Neural cell (in vitro differentiated cells): Measurements from ENCODE around the gene IRX1. TPM values are rescaled to one million over a fixed set of nuclear protein-coding genes. Genes with fewer than 3 reads are reported as not detected.

ENCODE experiments used
- H2AFZ ChIP-seq: fragments of 200-600, 300-800 bp; sonication (generic), shearing (Covaris generic); 2 replicates; pipeline ENCODE4 v1.6.0; 2014; ENCODE audit warnings: low read depth, mild to moderate bottlenecking, antibody characterized with exemption, low read length, moderate library complexity
- H3F3A ChIP-seq: fragments of 200-600 bp; shearing (Covaris generic); 2 replicates; pipeline ENCODE4 v1.6.1; 2016; ENCODE audit warnings: mild to moderate bottlenecking, moderate library complexity, mixed read lengths, antibody characterized with exemption, low read length; ENCODE audit not compliant: insufficient read depth, poor library complexity, severe bottlenecking
- H3K27ac ChIP-seq: fragments of 200-600, 300-800 bp; sonication (generic), shearing (Covaris generic); 2 replicates; pipeline ENCODE4 v1.5.1; 2014; ENCODE audit warnings: mild to moderate bottlenecking, low read length, moderate library complexity
- H3K27me3 ChIP-seq: fragments of 300-800, 200-600 bp; sonication (generic), shearing (Covaris generic); 2 replicates; pipeline ENCODE4 v1.6.0; 2014; ENCODE audit warnings: mild to moderate bottlenecking, low read depth, low read length, moderate library complexity; ENCODE audit not compliant: insufficient read depth
- H3K36me3 ChIP-seq: fragments of 300-800, 200-600 bp; sonication (generic), shearing (Covaris generic); 2 replicates; pipeline ENCODE4 v1.5.1; 2014; ENCODE audit warnings: mild to moderate bottlenecking, antibody characterized with exemption, low read length, moderate library complexity; ENCODE audit not compliant: insufficient read depth
- H3K4me2 ChIP-seq: fragments of 300-800, 200-600 bp; sonication (generic), shearing (Covaris generic); 2 replicates; pipeline ENCODE4 v1.6.0; 2014; ENCODE audit warnings: mild to moderate bottlenecking, low read length
- H3K4me3 ChIP-seq: fragments of 300-800, 200-600 bp; sonication (generic), shearing (Covaris generic); 2 replicates; pipeline ENCODE4 v1.5.1; 2014; ENCODE audit warnings: mild to moderate bottlenecking, low read length, moderate library complexity
- H3K79me2 ChIP-seq: fragments of 200-600 bp; shearing (Covaris generic); replicated peaks from 2 replicates; pipeline ENCODE4 v1.6.0; 2014; ENCODE audit warnings: mild to moderate bottlenecking, low read length, moderate library complexity; ENCODE audit not compliant: insufficient read depth
- H3K9ac ChIP-seq: fragments of 300-800, 200-600 bp; sonication (generic), shearing (Covaris generic); 2 replicates; pipeline ENCODE4 v1.6.1; 2016; ENCODE audit warnings: mild to moderate bottlenecking, low read length, mixed read lengths
- H3K9me2 ChIP-seq: fragments of 200-600 bp; shearing (Covaris generic); 2 replicates; pipeline ENCODE4 v1.6.1; 2016; ENCODE audit warnings: mild to moderate bottlenecking, low read length, mixed read lengths; ENCODE audit not compliant: insufficient read depth
- H3K9me3 ChIP-seq: fragments of 200-600, 300-800 bp; sonication (generic), shearing (Covaris generic); 2 replicates; pipeline ENCODE4 v1.6.1; 2016; ENCODE audit warnings: mild to moderate bottlenecking, mixed run types, low read length, moderate library complexity, mixed read lengths
- H4K20me1 ChIP-seq: fragments of 200-600 bp; shearing (Covaris generic); 2 replicates; pipeline ENCODE4 v1.6.1; 2016; ENCODE audit warnings: mild to moderate bottlenecking, mixed run types; ENCODE audit not compliant: insufficient read depth
- EP300 ChIP-seq: fragments of 450-650 bp; conservative IDR thresholded peaks from 2 replicates; pipeline ENCODE4 v1.6.1; 2014; ENCODE audit warnings: antibody characterized with exemption, mild to moderate bottlenecking, moderate library complexity; ENCODE audit not compliant: poor library complexity, severe bottlenecking
- EZH2 ChIP-seq: fragments of 200-600, 300-800 bp; shearing (Covaris generic), sonication (generic); IDR thresholded peaks from 2 replicates; pipeline ENCODE4 v1.6.1; 2014; ENCODE audit warnings: antibody characterized with exemption, low read length, borderline replicate concordance, mild to moderate bottlenecking; ENCODE audit not compliant: insufficient read depth, poor library complexity, severe bottlenecking
- POLR2AphosphoS5 ChIP-seq: IDR thresholded peaks from 2 replicates; pipeline ENCODE4 v1.6.1; 2012
- RAD21 ChIP-seq: fragments of 450-650 bp; conservative IDR thresholded peaks from 2 replicates; pipeline ENCODE4 v1.6.1; 2014; ENCODE audit warnings: antibody characterized with exemption, mild to moderate bottlenecking, moderate library complexity
- REST ChIP-seq: IDR thresholded peaks from 2 replicates; pipeline ENCODE4 v1.6.1; 2012; ENCODE audit warnings: borderline replicate concordance
- TAF1 ChIP-seq: IDR thresholded peaks from 2 replicates; pipeline ENCODE4 v1.6.1; 2012; ENCODE audit warnings: low read depth
- polyA minus RNA-seq: library from RNA; depleted of rRNA, polyadenylated mRNA; stranded (reverse); fragments of >200 nt; gene quantifications from 2 replicates; pipeline ENCODE4 v1.2.3, GENCODE V29; 2014
- polyA plus RNA-seq: library from polyadenylated mRNA; depleted of rRNA; stranded (reverse); fragments of >200 nt; gene quantifications from 2 replicates; pipeline ENCODE4 v1.2.3, GENCODE V29; 2014

IRX1 gene
- polyA plus RNA-seq (0.34 TPM in 1 of 2 replicates, not detected in the other), polyA minus RNA-seq (not detected in 2 replicates)

GRCh38 chr5:3595006-3595961, at the start of gene IRX1:
IRX1 (plus strand) TSS chr5:3595832; CDS start chr5:3596106, 274 bp downstream.
- Histone ChIP-seq H3K27me3 (peaks cover 95% of the 10 kb centered on the region), H2AFZ (no peak within 1 kb of the TSS), H3K27ac (no peak within 1 kb of the TSS), H3K4me3 (peak within 1 kb of the TSS; percentile 59), H3K9me3 (peaks cover 5% of the 10 kb centered on the region), H3K79me2 (no peaks in the 10 kb centered on the region), H4K20me1 (no peaks in the 10 kb centered on the region), H3K9me2 (no peaks in the 10 kb centered on the region), H3K36me3 (no peaks in the 10 kb centered on the region), H3K9ac (no peak within 1 kb of the TSS), H3F3A (no peaks in the 10 kb centered on the region), H3K4me2 (no peak within 1 kb of the TSS)
- no peak for TF ChIP-seq TAF1
- no peak for TF ChIP-seq REST
- peak; percentile 98 for TF ChIP-seq EZH2

GRCh38 chr5:3546028-3546427, 49.6 kb upstream of the IRX1 start:
- no peaks in the 10 kb centered on the region for H3K27me3 ChIP-seq
- TF ChIP-seq RAD21 (no peak), POLR2AphosphoS5 (no peak), REST (no peak), TAF1 (no peak), EP300 (no peak)
- no peaks in the 10 kb centered on the region for H3K79me2 ChIP-seq
- H3K4me2 ChIP-seq, result no peak overlapping the region
- H3K9ac ChIP-seq, result no peak overlapping the region
- H3K4me3 ChIP-seq, result no peak overlapping the region
- no peaks in the 10 kb centered on the region for H3K9me3 ChIP-seq
- no peak overlapping the region for H2AFZ ChIP-seq
- H3F3A ChIP-seq, result no peaks in the 10 kb centered on the region
- no peak overlapping the region for H3K27ac ChIP-seq
- H3K36me3 ChIP-seq, result no peaks in the 10 kb centered on the region
- no peaks in the 10 kb centered on the region for H4K20me1 ChIP-seq
- no peaks in the 10 kb centered on the region for H3K9me2 ChIP-seq
